Measurements from ENCODE around the gene ABO. TPM values are rescaled to one million over a fixed set of nuclear protein-coding genes. Genes with fewer than 3 reads are reported as not detected.
"Not testable (repeated sequence)": the region's sequence is repeated elsewhere in the genome, so short reads cannot be mapped to it uniquely, and the experiment has no call there.

ABO gene
- polyA plus RNA-seq, 1 donor: 19.1 TPM

GRCh38 chr9:133264235-133264764 is 10.7 kb downstream of the ABO start:
- no peak for DNase-seq

GRCh38 chr9:133263557-133263956 is 11.4 kb downstream of the ABO start:
- no peak for DNase-seq

- no peak for DNase-seq
These were observed 12.8 kb downstream of the ABO start for GRCh38 chr9:133262226-133262625.

- DNase-seq: no peak
These were observed 13.3 kb downstream of the ABO start for GRCh38 chr9:133261753-133262120.

- DNase-seq: no peak
These were observed 13.8 kb downstream of the ABO start for GRCh38 chr9:133261103-133261752.

GRCh38 chr9:133260334-133261102 is 14.5 kb downstream of the ABO start:
- DNase-seq: no peak

GRCh38 chr9:133258061-133259015 is 16.7 kb downstream of the ABO start:
- DNase-seq: no peak

- no peak for DNase-seq
These were observed 17.5 kb downstream of the ABO start for GRCh38 chr9:133257465-133257956.

GRCh38 chr9:133256686-133257091 is 18.3 kb downstream of the ABO start:
- no peak for DNase-seq

GRCh38 chr9:133256136-133256461 is 18.9 kb downstream of the ABO start:
- no peak for DNase-seq

- no peak for DNase-seq
These were observed 19.4 kb downstream of the ABO start for GRCh38 chr9:133255371-133256135.

- no peak for DNase-seq
These were observed 20.5 kb downstream of the ABO start for GRCh38 chr9:133254471-133254870.

GRCh38 chr9:133253268-133253667 is 21.7 kb downstream of the ABO start:
- no peak for DNase-seq

GRCh38 chr9:133252301-133253020 is 22.5 kb downstream of the ABO start:
- no peak for DNase-seq

- DNase-seq: no peak
These were observed 23.2 kb downstream of the ABO start for GRCh38 chr9:133251773-133252172.

- not testable (repeated sequence) for DNase-seq
These were observed 23.8 kb downstream of the ABO start for GRCh38 chr9:133251221-133251620.

- DNase-seq: no peak
These were observed 24.2 kb downstream of the ABO start for GRCh38 chr9:133250741-133251170.

- no peak for DNase-seq
These were observed 25.7 kb downstream of the ABO start for GRCh38 chr9:133249337-133249736.

GRCh38 chr9:133248726-133249295 is 26.2 kb downstream of the ABO start:
- no peak for DNase-seq

- DNase-seq: no peak
These were observed 27.4 kb downstream of the ABO start for GRCh38 chr9:133247632-133248031.
